BE2C (cell line): ENCODE data around the gene CHST7.

Experiments used
- DNase-seq: peaks from one replicate; pipeline ENCODE4 v3.0.0-alpha.2; 2020
- H3K27me3 ChIP-seq: fragments of 250-450 bp; sonication (Bioruptor Pico); 2 replicates; pipeline ENCODE4 v1.5.1; 2020; ENCODE audit warnings: mild to moderate bottlenecking
- H3K36me3 ChIP-seq: fragments of 250-450 bp; sonication (Bioruptor Pico); 2 replicates; pipeline ENCODE4 v1.5.1; 2020; ENCODE audit warnings: mild to moderate bottlenecking
- H3K4me1 ChIP-seq: fragments of 250-450 bp; sonication (Bioruptor Pico); 2 replicates; pipeline ENCODE4 v1.5.1; 2020
- H3K4me3 ChIP-seq: 2 replicates; pipeline ENCODE4 v1.5.1; 2011; ENCODE audit warnings: low read depth, low read length
- H3K9me3 ChIP-seq: fragments of 250-450 bp; sonication (Bioruptor Pico); 2 replicates; pipeline ENCODE4 v1.5.1; 2020
- CTCF ChIP-seq: IDR thresholded peaks from 2 replicates; pipeline ENCODE4 v1.5.1; 2012; ENCODE audit warnings: mild to moderate bottlenecking, low read depth, low read length

The CHST7 gene

GRCh38 chrX:46626566-46626965 is 53.0 kb downstream of the CHST7 start:
- Histone ChIP-seq H3K36me3 (no peaks in the 10 kb centered on the region), H3K4me3 (no peak overlapping the region), H3K9me3 (no peaks in the 10 kb centered on the region), H3K27me3 (no peaks in the 10 kb centered on the region), H3K4me1 (no peaks in the 10 kb centered on the region)
- TF ChIP-seq CTCF = no peak
- DNase-seq = no peak

- Histone ChIP-seq H3K4me1 (no peaks in the 10 kb centered on the region), H3K9me3 (no peaks in the 10 kb centered on the region), H3K36me3 (no peaks in the 10 kb centered on the region), H3K27me3 (no peaks in the 10 kb centered on the region), H3K4me3 (no peak overlapping the region)
- no peak for TF ChIP-seq CTCF
- DNase-seq = no peak
Measured at GRCh38 chrX:46627062-46627461, 53.5 kb downstream of the CHST7 start.

GRCh38 chrX:46627711-46628419 is 54.3 kb downstream of the CHST7 start:
- no peak overlapping the region for H3K4me3 ChIP-seq
- TF ChIP-seq CTCF = no peak
- H3K9me3 ChIP-seq = no peaks in the 10 kb centered on the region
- no peaks in the 10 kb centered on the region for H3K4me1 ChIP-seq
- H3K36me3 ChIP-seq = no peaks in the 10 kb centered on the region
- DNase-seq = no peak
- H3K27me3 ChIP-seq = no peaks in the 10 kb centered on the region

- H3K9me3 ChIP-seq = no peaks in the 10 kb centered on the region
- no peak overlapping the region for H3K4me3 ChIP-seq
- no peaks in the 10 kb centered on the region for H3K36me3 ChIP-seq
- H3K27me3 ChIP-seq = no peaks in the 10 kb centered on the region
- DNase-seq = no peak
- no peaks in the 10 kb centered on the region for H3K4me1 ChIP-seq
- TF ChIP-seq CTCF = no peak
Measured at GRCh38 chrX:46628460-46629371, 55.2 kb downstream of the CHST7 start.

GRCh38 chrX:46630141-46630540 is 56.6 kb downstream of the CHST7 start:
- TF ChIP-seq CTCF = no peak
- no peaks in the 10 kb centered on the region for H3K36me3 ChIP-seq
- H3K9me3 ChIP-seq = no peaks in the 10 kb centered on the region
- H3K27me3 ChIP-seq = no peaks in the 10 kb centered on the region
- no peak overlapping the region for H3K4me3 ChIP-seq
- no peaks in the 10 kb centered on the region for H3K4me1 ChIP-seq
- no peak for DNase-seq

- Histone ChIP-seq H3K4me3 (no peak overlapping the region), H3K36me3 (no peaks in the 10 kb centered on the region), H3K9me3 (no peaks in the 10 kb centered on the region), H3K27me3 (no peaks in the 10 kb centered on the region), H3K4me1 (no peaks in the 10 kb centered on the region)
- TF ChIP-seq CTCF = no peak
- no peak for DNase-seq
Measured at GRCh38 chrX:46634577-46634976, 61.0 kb downstream of the CHST7 start.
